ENCODE results near the gene DNAJB5. TPM values are rescaled to one million over a fixed set of nuclear protein-coding genes. Genes with fewer than 3 reads are reported as not detected.

The DNAJB5 gene
- total RNA-seq, 1 experiment from 2014 or later: 0.79 TPM

DNA sequence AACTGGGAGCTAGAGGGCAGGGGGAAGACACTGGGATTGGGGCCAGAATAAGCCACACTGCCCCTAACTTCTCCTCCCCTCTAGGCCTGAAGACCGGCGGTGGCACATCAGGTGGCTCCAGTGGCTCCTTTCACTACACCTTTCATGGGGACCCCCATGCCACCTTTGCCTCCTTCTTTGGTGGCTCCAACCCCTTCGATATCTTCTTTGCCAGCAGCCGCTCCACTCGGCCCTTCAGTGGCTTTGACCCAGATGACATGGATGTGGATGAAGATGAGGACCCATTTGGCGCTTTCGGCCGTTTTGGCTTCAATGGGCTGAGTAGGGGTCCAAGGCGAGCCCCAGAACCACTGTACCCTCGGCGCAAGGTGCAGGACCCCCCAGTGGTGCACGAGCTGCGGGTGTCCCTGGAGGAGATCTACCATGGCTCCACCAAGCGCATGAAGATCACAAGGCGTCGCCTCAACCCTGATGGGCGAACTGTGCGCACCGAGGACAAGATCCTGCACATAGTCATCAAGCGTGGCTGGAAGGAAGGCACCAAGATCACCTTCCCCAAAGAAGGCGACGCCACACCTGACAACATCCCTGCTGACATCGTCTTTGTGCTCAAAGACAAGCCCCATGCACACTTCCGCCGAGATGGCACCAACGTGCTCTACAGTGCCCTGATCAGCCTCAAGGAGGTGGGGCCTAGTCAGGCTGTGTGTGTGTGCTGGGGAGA lies 6.8 kb downstream of the DNAJB5 start:
- Histone ChIP-seq H3K4me3 (no peak overlapping the region), H4K20me1 (ENCODE audit: insufficient read depth) (no peaks in the 10 kb centered on the region), H3F3A (ENCODE audit: insufficient read depth, low read depth) (peaks cover 4% of the 10 kb centered on the region; the same call in 1 of the 2 replicates), H3K4me2 (no peak overlapping the region), H3K36me3 (ENCODE audit: low read depth) (no peaks in the 10 kb centered on the region), H3K27ac (no peak overlapping the region), H3K27me3 (ENCODE audit: insufficient read depth, low read depth) (no peaks in the 10 kb centered on the region), H3K79me2 (ENCODE audit: low read depth) (no peaks in the 10 kb centered on the region), H3K9me3 (ENCODE audit: insufficient read depth, low read depth) (no peaks in the 10 kb centered on the region), H3K9me2 (ENCODE audit: insufficient read depth) (no peaks in the 10 kb centered on the region), H2AFZ (no peak overlapping the region), H3K4me1 (replicated peaks; ENCODE audit: insufficient read depth) (peaks cover 25% of the 10 kb centered on the region)
- intact Hi-C loops (cut with micrococcal nuclease; ENCODE audit: unreplicated experiment): no loop called here
- TF ChIP-seq EZH2 (IDR thresholded peaks at IDR 0.05; ENCODE audit: low read depth): no peak
- TF ChIP-seq, protein P1, sequence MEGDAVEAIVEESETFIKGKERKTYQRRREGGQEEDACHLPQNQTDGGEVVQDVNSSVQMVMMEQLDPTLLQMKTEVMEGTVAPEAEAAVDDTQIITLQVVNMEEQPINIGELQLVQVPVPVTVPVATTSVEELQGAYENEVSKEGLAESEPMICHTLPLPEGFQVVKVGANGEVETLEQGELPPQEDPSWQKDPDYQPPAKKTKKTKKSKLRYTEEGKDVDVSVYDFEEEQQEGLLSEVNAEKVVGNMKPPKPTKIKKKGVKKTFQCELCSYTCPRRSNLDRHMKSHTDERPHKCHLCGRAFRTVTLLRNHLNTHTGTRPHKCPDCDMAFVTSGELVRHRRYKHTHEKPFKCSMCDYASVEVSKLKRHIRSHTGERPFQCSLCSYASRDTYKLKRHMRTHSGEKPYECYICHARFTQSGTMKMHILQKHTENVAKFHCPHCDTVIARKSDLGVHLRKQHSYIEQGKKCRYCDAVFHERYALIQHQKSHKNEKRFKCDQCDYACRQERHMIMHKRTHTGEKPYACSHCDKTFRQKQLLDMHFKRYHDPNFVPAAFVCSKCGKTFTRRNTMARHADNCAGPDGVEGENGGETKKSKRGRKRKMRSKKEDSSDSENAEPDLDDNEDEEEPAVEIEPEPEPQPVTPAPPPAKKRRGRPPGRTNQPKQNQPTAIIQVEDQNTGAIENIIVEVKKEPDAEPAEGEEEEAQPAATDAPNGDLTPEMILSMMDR (conservative IDR thresholded peaks at IDR 0.05): no peak
- POLR2A ChIA-PET (ENCODE audit: unreplicated experiment): no interaction called here
- DNase-seq: no peak
- CTCF ChIA-PET: no interaction called here
- no TSS peak for BruUV-seq (replicated peaks)

DNA sequence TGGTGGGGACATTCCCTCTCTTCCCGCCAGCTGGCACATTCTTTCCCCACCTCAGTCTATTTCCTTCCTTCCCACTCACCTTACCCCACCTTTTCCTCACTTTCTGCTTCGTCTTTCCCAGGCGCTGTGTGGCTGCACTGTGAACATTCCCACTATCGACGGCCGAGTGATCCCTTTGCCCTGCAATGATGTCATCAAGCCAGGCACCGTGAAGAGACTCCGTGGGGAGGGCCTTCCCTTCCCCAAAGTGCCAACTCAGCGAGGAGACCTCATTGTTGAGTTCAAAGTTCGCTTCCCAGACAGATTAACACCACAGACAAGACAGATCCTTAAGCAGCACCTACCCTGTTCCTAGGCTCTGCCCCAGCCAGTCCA lies 7.3 kb downstream of the DNAJB5 start:
- no peak overlapping the region for H2AFZ ChIP-seq
- H3K27ac ChIP-seq: no peak overlapping the region
- no peaks in the 10 kb centered on the region for H3K79me2 ChIP-seq (ENCODE audit: low read depth)
- ChIA-PET CTCF (no interaction called here), POLR2A (ENCODE audit: unreplicated experiment) (interaction anchor here (0.5 to 0.6 kb wide), 2 partner anchors 14 to 75 kb away, joined by 4 to 5 read pairs; no protein-coding TSS in a partner anchor)
- intact Hi-C loops (cut with micrococcal nuclease; ENCODE audit: unreplicated experiment): no loop called here
- no TSS peak for BruUV-seq (replicated peaks)
- DNase-seq: no peak
- no peak overlapping the region for H3K4me3 ChIP-seq
- TF ChIP-seq EZH2 (IDR thresholded peaks at IDR 0.05; ENCODE audit: low read depth): no peak
- TF ChIP-seq, protein P1 (conservative IDR thresholded peaks at IDR 0.05): no peak
- H3K4me1 ChIP-seq (replicated peaks; ENCODE audit: insufficient read depth): peaks cover 28% of the 10 kb centered on the region
- no peaks in the 10 kb centered on the region for H4K20me1 ChIP-seq (ENCODE audit: insufficient read depth)
- H3K9me2 ChIP-seq (ENCODE audit: insufficient read depth): no peaks in the 10 kb centered on the region
- no peaks in the 10 kb centered on the region for H3K27me3 ChIP-seq (ENCODE audit: insufficient read depth, low read depth)
- H3K9me3 ChIP-seq (ENCODE audit: insufficient read depth, low read depth): no peaks in the 10 kb centered on the region
- H3K36me3 ChIP-seq (ENCODE audit: low read depth): no peaks in the 10 kb centered on the region
- peaks cover 4% of the 10 kb centered on the region; the same call in 1 of the 2 replicates for H3F3A ChIP-seq (ENCODE audit: insufficient read depth, low read depth)
- no peak overlapping the region for H3K4me2 ChIP-seq

DNA sequence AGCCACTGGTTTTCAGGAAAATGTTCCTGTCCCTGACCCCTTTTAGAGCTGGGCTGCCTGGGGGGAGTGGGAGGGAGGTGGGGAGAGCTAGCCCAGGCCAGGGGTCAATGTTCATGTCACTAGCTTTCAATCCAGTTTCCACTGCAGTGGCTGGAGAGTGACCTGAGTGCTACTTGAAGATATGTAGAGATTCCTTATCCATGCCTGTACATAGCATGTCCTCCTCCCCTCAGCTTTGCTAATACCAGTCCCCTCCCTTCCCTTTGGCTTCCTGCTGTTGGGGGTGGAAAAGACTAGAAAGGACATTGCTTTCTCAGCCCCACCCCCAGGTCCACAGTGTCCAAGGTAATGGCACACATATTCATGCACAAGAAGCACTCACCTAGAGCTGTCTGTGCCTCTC lies 7.8 kb downstream of the DNAJB5 start:
- DNase-seq: no peak
- no peak overlapping the region for H3K4me3 ChIP-seq
- no peaks in the 10 kb centered on the region for H3K9me2 ChIP-seq (ENCODE audit: insufficient read depth)
- no peak overlapping the region for H3K4me2 ChIP-seq
- no peak for TF ChIP-seq EZH2 (IDR thresholded peaks at IDR 0.05; ENCODE audit: low read depth)
- TF ChIP-seq, protein P1 (conservative IDR thresholded peaks at IDR 0.05): no peak
- ChIA-PET POLR2A (ENCODE audit: unreplicated experiment) (interaction anchor here (0.5 to 0.6 kb wide), 2 partner anchors 13 to 74 kb away, joined by 4 to 5 read pairs; no protein-coding TSS in a partner anchor), CTCF (no interaction called here)
- no peak overlapping the region for H3K27ac ChIP-seq
- no peaks in the 10 kb centered on the region for H4K20me1 ChIP-seq (ENCODE audit: insufficient read depth)
- H2AFZ ChIP-seq: no peak overlapping the region
- H3K4me1 ChIP-seq (replicated peaks; ENCODE audit: insufficient read depth): peaks cover 28% of the 10 kb centered on the region
- H3K9me3 ChIP-seq (ENCODE audit: insufficient read depth, low read depth): no peaks in the 10 kb centered on the region
- intact Hi-C loops (cut with micrococcal nuclease; ENCODE audit: unreplicated experiment): no loop called here
- no TSS peak for BruUV-seq (replicated peaks)
- H3K27me3 ChIP-seq (ENCODE audit: insufficient read depth, low read depth): no peaks in the 10 kb centered on the region
- peaks cover 4% of the 10 kb centered on the region; the same call in 1 of the 2 replicates for H3F3A ChIP-seq (ENCODE audit: insufficient read depth, low read depth)
- H3K36me3 ChIP-seq (ENCODE audit: low read depth): no peaks in the 10 kb centered on the region
- H3K79me2 ChIP-seq (ENCODE audit: low read depth): no peaks in the 10 kb centered on the region

All from PC-9 (cell line).